K562 (cell line): Measurements from ENCODE around the gene SPATS2L. TPM values are rescaled to one million over a fixed set of nuclear protein-coding genes. Genes with fewer than 3 reads are reported as not detected.

Experiments used
- ATAC-seq: fragments of 200-7000 bp; cut with Tn5 transposase; 3 replicates; pipeline ENCODE4 v1.9.1; 2020; ENCODE audit warnings: moderate library complexity
- BruUV-seq: library from RNA; stranded (reverse); fragments of 400-500 nt; replicated peaks from 2 replicates; lab custom pipeline; 2021; lab: Mats Ljungman, UMichigan
- CTCF ChIA-PET: fragments of 300-600 bp; formaldehyde crosslinking; extraction: SDS; loops from one replicate; lab custom pipeline; 2021; ENCODE audit warnings: low intra/inter-chr PET ratio; lab: Yijun Ruan, JAX
- POLR2A ChIA-PET: fragments of 300-600, 350-650 bp; sonication (Branson Sonifier 250); formaldehyde crosslinking; extraction: SDS; loops from one replicate; lab custom pipeline; 2021; ENCODE audit warnings: antibody characterized with exemption, inconsistent platforms; lab: Yijun Ruan, JAX
- DNase-seq, 4 experiments: peaks; one replicate each; pipeline versions ENCODE4 v3.0.0 to v3.0.0-alpha.2; 2011 to 2018; ENCODE audit warnings: low spot score in 3 of 4, mixed read lengths in 3 of 4; ENCODE audit errors: extremely low read depth in 1 of 4
- FAIRE-seq: peaks from 2 replicates; lab custom pipeline; 2011; peaks lifted over from hg19 to GRCh38; lab: Jason Lieb, UNC
- H2AFZ ChIP-seq: 2 replicates; pipeline ENCODE4 v1.6.0; 2011; ENCODE audit warnings: low read depth, low read length, control low read depth, inconsistent platforms
- H3K27ac ChIP-seq: fragments of 200-600 bp; 3 replicates; pipeline ENCODE4 v1.8.0; 2011; ENCODE audit warnings: low read depth, mild to moderate bottlenecking, control low read depth, inconsistent platforms, low read length, moderate library complexity, mixed read lengths; ENCODE audit errors: extremely low read depth
- H3K27me3 ChIP-seq, 2 experiments: fragments of 300-600 bp in 1 of 2; 2 replicates in 1 of 2; 3 replicates in 1 of 2; pipeline versions ENCODE4 v1.6.0 to v1.8.0; 2011; ENCODE audit warnings: inconsistent platforms in 2 of 2, low read length in 2 of 2, mild to moderate bottlenecking in 1 of 2, mixed read lengths in 1 of 2, moderate library complexity in 1 of 2; ENCODE audit not compliant: control insufficient read depth in 2 of 2, insufficient read depth in 2 of 2
- H3K36me3 ChIP-seq: fragments of 300-600 bp; 3 replicates; pipeline ENCODE4 v1.8.0; 2011; ENCODE audit warnings: mild to moderate bottlenecking, low read length, inconsistent platforms; ENCODE audit not compliant: control insufficient read depth, insufficient read depth
- H3K4me1 ChIP-seq, 2 experiments: fragments of 200-600 bp in 1 of 2; replicated peaks in 1 of 2; 2 replicates in 1 of 2; 3 replicates in 1 of 2; pipeline versions ENCODE4 v1.5.1 to v1.8.0; 2011; ENCODE audit warnings: inconsistent platforms in 2 of 2, low read length in 2 of 2, mild to moderate bottlenecking in 1 of 2, mixed read lengths in 1 of 2, moderate library complexity in 1 of 2; ENCODE audit not compliant: control insufficient read depth in 2 of 2, insufficient read depth in 2 of 2
- H3K4me2 ChIP-seq: 2 replicates; pipeline ENCODE4 v1.6.1; 2011; ENCODE audit warnings: low read length, control low read depth, inconsistent platforms, mixed read lengths; ENCODE audit not compliant: insufficient read depth
- H3K4me3 ChIP-seq: fragments of 200-600 bp; sonication (generic), shearing (Covaris generic); 2 replicates; pipeline ENCODE4 v1.5.1; 2016; ENCODE audit warnings: control low read depth, inconsistent platforms
- H3K79me2 ChIP-seq: fragments of 200-600 bp; 3 replicates; pipeline ENCODE4 v1.8.0; 2011; ENCODE audit warnings: low read length, inconsistent platforms; ENCODE audit not compliant: control insufficient read depth, insufficient read depth
- H3K9ac ChIP-seq, 2 experiments: 2 replicates each; pipeline versions ENCODE4 v1.6.0 to v1.6.1; 2011; ENCODE audit warnings: low read depth in 2 of 2, low read length in 2 of 2, control low read depth in 1 of 2, inconsistent platforms in 1 of 2, mild to moderate bottlenecking in 1 of 2, mixed read lengths in 1 of 2; ENCODE audit not compliant: insufficient read depth in 1 of 2
- H3K9me1 ChIP-seq: one replicate; pipeline ENCODE4 v1.6.0; 2011; ENCODE audit warnings: inconsistent platforms, mild to moderate bottlenecking, low read length, moderate library complexity; ENCODE audit not compliant: control insufficient read depth, insufficient read depth
- H3K9me3 ChIP-seq: replicated peaks from 2 replicates; pipeline ENCODE4 v1.5.1; 2011; ENCODE audit warnings: low read depth, low read length, inconsistent platforms; ENCODE audit not compliant: control insufficient read depth, insufficient read depth
- H4K20me1 ChIP-seq: replicated peaks from 2 replicates; pipeline ENCODE4 v1.6.1; 2011; ENCODE audit warnings: low read length, inconsistent platforms, mixed read lengths; ENCODE audit not compliant: control insufficient read depth, insufficient read depth
- CEBPG ChIP-seq, 3 experiments: fragments of 200-800 bp in 1 of 3; sonication (Bioruptor generic) in 1 of 3; sonication (generic) in 1 of 3; formaldehyde crosslinking in 1 of 3; IDR thresholded peaks in 2 of 3; conservative IDR thresholded peaks in 1 of 3; 2 replicates each; pipeline versions ENCODE4 v1.6.1 to v1.8.0; 2016 to 2022; ENCODE audit warnings: missing compliant biosample characterization in 2 of 3, missing genetic modification characterization in 2 of 3, mild to moderate bottlenecking in 1 of 3, missing genetic modification reagents in 1 of 3
- FOXK1 ChIP-seq: sonication (generic); formaldehyde crosslinking; IDR thresholded peaks from 2 replicates; pipeline ENCODE4 v1.8.0; 2022; ENCODE audit warnings: missing genetic modification reagents, mild to moderate bottlenecking, borderline replicate concordance
- MBD1 ChIP-seq: fragments of 250-450 bp; sonication (Bioruptor Pico); IDR thresholded peaks from 2 replicates; pipeline ENCODE4 v1.8.0; 2022; ENCODE audit warnings: inconsistent platforms
- OTX1 ChIP-seq: fragments of 450-650 bp; formaldehyde crosslinking; IDR thresholded peaks from 2 replicates; pipeline ENCODE4 v1.4.0; 2022; ENCODE audit warnings: mild to moderate bottlenecking
- SIN3A ChIP-seq, 2 experiments: fragments of 150-350 bp in 1 of 2; IDR thresholded peaks; 2 replicates each; pipeline ENCODE4 v1.6.1; 2011 to 2016; ENCODE audit warnings: borderline replicate concordance in 2 of 2, low read depth in 2 of 2, low read length in 2 of 2, mild to moderate bottlenecking in 2 of 2, moderate library complexity in 2 of 2; ENCODE audit not compliant: control insufficient read depth in 1 of 2
- ZC3H11A ChIP-seq: IDR thresholded peaks from 2 replicates; pipeline ENCODE4 v1.6.1; 2012; ENCODE audit warnings: low read depth, low read length, improper control_type of control experiment
- WGBS: fragments of 100-300 bp; shearing (Covaris generic); methylation state at CpG from one replicate; pipeline ENCODE4 v1.1.6; 2016; ENCODE audit warnings: low coverage, mixed read lengths; ENCODE audit not compliant: insufficient coverage; ENCODE audit errors: missing lambda C conversion rate; 5-methylcytosine and 5-hydroxymethylcytosine counted together
- in situ Hi-C: fragments of 300-500 bp; cut with MboI; formaldehyde crosslinking; loops from 4 replicates; pipeline ENCODE4 v1.15.0; 2018; ENCODE audit warnings: inconsistent platforms, mixed read lengths
- intact Hi-C: fragments of 100-400 bp; cut with micrococcal nuclease; formaldehyde crosslinking; loops from 2 replicates; pipeline ENCODE4 v1.14.2; 2022
- polyA plus RNA-seq, 8 experiments: library from polyadenylated mRNA; depleted of rRNA in 4 of 8; stranded (reverse) in 5 of 8; unstranded in 3 of 8; fragments of >200 nt; fragmentation: Nextera tagmentation in 2 of 8; fragmentation: Illumina TruSeq in 1 of 8; extraction: Ambion mirVana in 2 of 8; extraction: Trizol in 1 of 8; gene quantifications; 2 replicates each; pipeline versions ENCODE4 v1.2.1 to v1.2.3, GENCODE V29; 2011 to 2014; ENCODE audit warnings: inconsistent platforms in 1 of 8, missing spikeins in 1 of 8
- total RNA-seq, 7 experiments: library from RNA; depleted of rRNA in 6 of 7; stranded (reverse); fragments of >200 nt in 6 of 7; fragmentation: Illumina TruSeq in 2 of 7; extraction: Trizol in 2 of 7; gene quantifications; 2 replicates each; pipeline versions ENCODE4 v1.2.1 to v1.2.3, GENCODE V29; 2011 to 2021; ENCODE audit warnings: low replicate concordance in 1 of 7

Gene SPATS2L
- total and polyA plus RNA-seq, 9 of the 15 experiments (the other 6 are each of a cell fraction or from before 2014, with no cell fraction given): 11.3 to 41.5 (median 24.9) TPM

GRCh38 chr2:200259577-200259957, 46.9 kb upstream of the SPATS2L start:
- intact Hi-C loops: no loop called here
- no peak overlapping the region for H3K27ac ChIP-seq
- CTCF ChIA-PET: no interaction called here

More at GRCh38 chr2:200259577-200259957, 46.9 kb upstream of the SPATS2L start:
- TF ChIP-seq MBD1 (CRISPR knock-in tag) (no peak), FOXK1 (CRISPR knock-in tag) (no peak), SIN3A (IDR thresholded peaks at IDR 0.05; ENCODE audit: borderline replicate concordance in 2 of 2, control insufficient read depth in 1 of 2, low read depth in 2 of 2, low read length in 2 of 2) (no peak), ZC3H11A (no peak), CEBPG (CRISPR knock-in tag; IDR thresholded peaks at IDR 0.05) (no peak), CEBPG (tag; conservative IDR thresholded peaks at IDR 0.05 in 1 of 2, IDR thresholded peaks at IDR 0.05 in 1 of 2) (no peak), OTX1 (CRISPR knock-in tag) (no peak)
- DNase-seq (no peak), FAIRE-seq (no peak), ATAC-seq (no peak)
- no peak overlapping the region for H3K9ac ChIP-seq
- no peak overlapping the region for H2AFZ ChIP-seq
- no peaks in the 10 kb centered on the region for H4K20me1 ChIP-seq
- in situ Hi-C loops: no loop called here
- 26% methylated on average over 5 of the region's 5 CpGs for WGBS
- no peaks in the 10 kb centered on the region for H3K4me1 ChIP-seq
- POLR2A ChIA-PET: no interaction called here
- H3K36me3 ChIP-seq: no peaks in the 10 kb centered on the region
- no peak overlapping the region for H3K4me2 ChIP-seq
- no peaks in the 10 kb centered on the region for H3K79me2 ChIP-seq
- no peaks in the 10 kb centered on the region for H3K9me1 ChIP-seq
- no peaks in the 10 kb centered on the region for H3K9me3 ChIP-seq
- peaks cover 2 to 21% of the 10 kb centered on the region in 2 experiments; a peak in 2 of 5 replicates for H3K27me3 ChIP-seq
- no TSS peak for BruUV-seq
- no peak overlapping the region for H3K4me3 ChIP-seq
